K562 (cell line): ENCODE results near the gene SHANK1. TPM values are rescaled to one million over a fixed set of nuclear protein-coding genes. Genes with fewer than 3 reads are reported as not detected.

Source experiments
- ATAC-seq: fragments of 200-7000 bp; cut with Tn5 transposase; 3 replicates; pipeline ENCODE4 v1.9.1; 2020; ENCODE audit warnings: moderate library complexity
- BruUV-seq: library from RNA; stranded (reverse); fragments of 400-500 nt; replicated peaks from 2 replicates; lab custom pipeline; 2021; lab: Mats Ljungman, UMichigan
- CTCF ChIA-PET: fragments of 300-600 bp; formaldehyde crosslinking; extraction: SDS; loops from one replicate; lab custom pipeline; 2021; ENCODE audit warnings: low intra/inter-chr PET ratio; lab: Yijun Ruan, JAX
- POLR2A ChIA-PET: fragments of 300-600, 350-650 bp; sonication (Branson Sonifier 250); formaldehyde crosslinking; extraction: SDS; loops from one replicate; lab custom pipeline; 2021; ENCODE audit warnings: antibody characterized with exemption, inconsistent platforms; lab: Yijun Ruan, JAX
- DNase-seq, 4 experiments: peaks; one replicate each; pipeline versions ENCODE4 v3.0.0 to v3.0.0-alpha.2; 2011 to 2018; ENCODE audit warnings: low spot score in 3 of 4, mixed read lengths in 3 of 4; ENCODE audit errors: extremely low read depth in 1 of 4
- FAIRE-seq: peaks from 2 replicates; lab custom pipeline; 2011; peaks lifted over from hg19 to GRCh38; lab: Jason Lieb, UNC
- H2AFZ ChIP-seq: 2 replicates; pipeline ENCODE4 v1.6.0; 2011; ENCODE audit warnings: low read depth, low read length, control low read depth, inconsistent platforms
- H3K27ac ChIP-seq: fragments of 200-600 bp; 3 replicates; pipeline ENCODE4 v1.8.0; 2011; ENCODE audit warnings: low read depth, mild to moderate bottlenecking, control low read depth, inconsistent platforms, low read length, moderate library complexity, mixed read lengths; ENCODE audit errors: extremely low read depth
- H3K27me3 ChIP-seq, 2 experiments: fragments of 300-600 bp in 1 of 2; 2 replicates in 1 of 2; 3 replicates in 1 of 2; pipeline versions ENCODE4 v1.6.0 to v1.8.0; 2011; ENCODE audit warnings: inconsistent platforms in 2 of 2, low read length in 2 of 2, mild to moderate bottlenecking in 1 of 2, mixed read lengths in 1 of 2, moderate library complexity in 1 of 2; ENCODE audit not compliant: control insufficient read depth in 2 of 2, insufficient read depth in 2 of 2
- H3K36me3 ChIP-seq: fragments of 300-600 bp; 3 replicates; pipeline ENCODE4 v1.8.0; 2011; ENCODE audit warnings: mild to moderate bottlenecking, low read length, inconsistent platforms; ENCODE audit not compliant: control insufficient read depth, insufficient read depth
- H3K4me1 ChIP-seq, 2 experiments: fragments of 200-600 bp in 1 of 2; replicated peaks in 1 of 2; 2 replicates in 1 of 2; 3 replicates in 1 of 2; pipeline versions ENCODE4 v1.5.1 to v1.8.0; 2011; ENCODE audit warnings: inconsistent platforms in 2 of 2, low read length in 2 of 2, mild to moderate bottlenecking in 1 of 2, mixed read lengths in 1 of 2, moderate library complexity in 1 of 2; ENCODE audit not compliant: control insufficient read depth in 2 of 2, insufficient read depth in 2 of 2
- H3K4me2 ChIP-seq: 2 replicates; pipeline ENCODE4 v1.6.1; 2011; ENCODE audit warnings: low read length, control low read depth, inconsistent platforms, mixed read lengths; ENCODE audit not compliant: insufficient read depth
- H3K4me3 ChIP-seq: fragments of 200-600 bp; sonication (generic), shearing (Covaris generic); 2 replicates; pipeline ENCODE4 v1.5.1; 2016; ENCODE audit warnings: control low read depth, inconsistent platforms
- H3K79me2 ChIP-seq: fragments of 200-600 bp; 3 replicates; pipeline ENCODE4 v1.8.0; 2011; ENCODE audit warnings: low read length, inconsistent platforms; ENCODE audit not compliant: control insufficient read depth, insufficient read depth
- H3K9ac ChIP-seq, 2 experiments: 2 replicates each; pipeline versions ENCODE4 v1.6.0 to v1.6.1; 2011; ENCODE audit warnings: low read depth in 2 of 2, low read length in 2 of 2, control low read depth in 1 of 2, inconsistent platforms in 1 of 2, mild to moderate bottlenecking in 1 of 2, mixed read lengths in 1 of 2; ENCODE audit not compliant: insufficient read depth in 1 of 2
- H3K9me1 ChIP-seq: one replicate; pipeline ENCODE4 v1.6.0; 2011; ENCODE audit warnings: inconsistent platforms, mild to moderate bottlenecking, low read length, moderate library complexity; ENCODE audit not compliant: control insufficient read depth, insufficient read depth
- H3K9me3 ChIP-seq: replicated peaks from 2 replicates; pipeline ENCODE4 v1.5.1; 2011; ENCODE audit warnings: low read depth, low read length, inconsistent platforms; ENCODE audit not compliant: control insufficient read depth, insufficient read depth
- H4K20me1 ChIP-seq: replicated peaks from 2 replicates; pipeline ENCODE4 v1.6.1; 2011; ENCODE audit warnings: low read length, inconsistent platforms, mixed read lengths; ENCODE audit not compliant: control insufficient read depth, insufficient read depth
- ETV1 ChIP-seq: fragments of 450-650 bp; conservative IDR thresholded peaks from 2 replicates; pipeline ENCODE4 v1.6.1; 2016; ENCODE audit warnings: missing genetic modification characterization, control low read depth, low read depth, missing compliant biosample characterization
- HDAC2 ChIP-seq: fragments of 450-650 bp; IDR thresholded peaks from 2 replicates; pipeline ENCODE4 v1.6.1; 2016; ENCODE audit warnings: mild to moderate bottlenecking
- KLF16 ChIP-seq: IDR thresholded peaks from 2 replicates; pipeline ENCODE4 v1.6.1; 2016; ENCODE audit warnings: antibody characterized with exemption
- MLLT1 ChIP-seq, 2 experiments: fragments of 450-650 bp; IDR thresholded peaks; 2 replicates each; pipeline ENCODE4 v1.6.1; 2016
- SMAD4 ChIP-seq: fragments of 250-450 bp; sonication (Bioruptor Pico); conservative IDR thresholded peaks from 2 replicates; pipeline ENCODE4 v1.8.0; 2021; ENCODE audit warnings: inconsistent platforms, mild to moderate bottlenecking, moderate library complexity
- TSC22D4 ChIP-seq: fragments of 450-650 bp; IDR thresholded peaks from 2 replicates; pipeline ENCODE4 v1.6.1; 2016; ENCODE audit warnings: missing genetic modification characterization, missing biosample characterization, control low read depth
- ZNF57 ChIP-seq: fragments of 450-650 bp; formaldehyde crosslinking; IDR thresholded peaks from 2 replicates; pipeline ENCODE4 v1.4.0; 2020; ENCODE audit warnings: mild to moderate bottlenecking, moderate library complexity
- WGBS: fragments of 100-300 bp; shearing (Covaris generic); methylation state at CpG from one replicate; pipeline ENCODE4 v1.1.6; 2016; ENCODE audit warnings: low coverage, mixed read lengths; ENCODE audit not compliant: insufficient coverage; ENCODE audit errors: missing lambda C conversion rate; 5-methylcytosine and 5-hydroxymethylcytosine counted together
- in situ Hi-C: fragments of 300-500 bp; cut with MboI; formaldehyde crosslinking; loops from 4 replicates; pipeline ENCODE4 v1.15.0; 2018; ENCODE audit warnings: inconsistent platforms, mixed read lengths
- intact Hi-C: fragments of 100-400 bp; cut with micrococcal nuclease; formaldehyde crosslinking; loops from 2 replicates; pipeline ENCODE4 v1.14.2; 2022
- polyA plus RNA-seq, 8 experiments: library from polyadenylated mRNA; depleted of rRNA in 4 of 8; stranded (reverse) in 5 of 8; unstranded in 3 of 8; fragments of >200 nt; fragmentation: Nextera tagmentation in 2 of 8; fragmentation: Illumina TruSeq in 1 of 8; extraction: Ambion mirVana in 2 of 8; extraction: Trizol in 1 of 8; gene quantifications; 2 replicates each; pipeline versions ENCODE4 v1.2.1 to v1.2.3, GENCODE V29; 2011 to 2014; ENCODE audit warnings: inconsistent platforms in 1 of 8, missing spikeins in 1 of 8
- total RNA-seq, 7 experiments: library from RNA; depleted of rRNA in 6 of 7; stranded (reverse); fragments of >200 nt in 6 of 7; fragmentation: Illumina TruSeq in 2 of 7; extraction: Trizol in 2 of 7; gene quantifications; 2 replicates each; pipeline versions ENCODE4 v1.2.1 to v1.2.3, GENCODE V29; 2011 to 2021; ENCODE audit warnings: low replicate concordance in 1 of 7
- TF ChIP-seq, protein P1 (sequence below): sonication (generic); formaldehyde crosslinking; IDR thresholded peaks from 2 replicates; pipeline ENCODE4 v1.8.1; 2023; ENCODE audit warnings: mild to moderate bottlenecking, missing genetic modification reagents
- TF ChIP-seq, protein P2 (sequence below), 2 experiments: IDR thresholded peaks; 2 replicates each; pipeline ENCODE4 v1.6.1; 2011; ENCODE audit warnings: borderline replicate concordance in 1 of 2, control low read depth in 1 of 2, low read depth in 1 of 2, low read length in 1 of 2, mild to moderate bottlenecking in 1 of 2, mixed read lengths in 1 of 2, moderate library complexity in 1 of 2; ENCODE audit not compliant: insufficient read depth in 1 of 2, insufficient read length in 1 of 2, poor library complexity in 1 of 2, severe bottlenecking in 1 of 2; ENCODE audit errors: extremely low read depth in 1 of 2
- TF ChIP-seq, protein P3 (sequence below): fragments of 450-650 bp; IDR thresholded peaks from 2 replicates; pipeline ENCODE4 v1.6.1; 2017; ENCODE audit warnings: antibody characterized with exemption, mild to moderate bottlenecking

SHANK1 gene
- total and polyA plus RNA-seq, 9 of the 15 experiments (the other 6 are each of a cell fraction or from before 2014, with no cell fraction given) = 0.33 to 1.3 (median 0.55) TPM; not detected in 2

GRCh38 chr19:50736338-50736737, 16.7 kb upstream of the SHANK1 start (continued):
- TF ChIP-seq MLLT1 (IDR thresholded peaks at IDR 0.05) = 0 out of 4 replicates have a peak, but pooled peaks of 1 of the 2 experiments have one; percentile 22
- no peak for TF ChIP-seq ZNF57

GRCh38 chr19:50735869-50736268, 16.3 kb upstream of the SHANK1 start:
- peak overlapping the region; percentile 53 for H3K27ac ChIP-seq
- TF ChIP-seq HDAC2 (0 out of 2 replicates have a peak, but pooled peaks have one; percentile 15), KLF16 (no peak), ETV1 (tag) (peak; percentile 59; the same call in 1 of the 2 replicates), SMAD4 (0 out of 2 replicates have a peak, but pooled peaks have one; percentile 45), TSC22D4 (no peak)
- TF ChIP-seq, protein P1, sequence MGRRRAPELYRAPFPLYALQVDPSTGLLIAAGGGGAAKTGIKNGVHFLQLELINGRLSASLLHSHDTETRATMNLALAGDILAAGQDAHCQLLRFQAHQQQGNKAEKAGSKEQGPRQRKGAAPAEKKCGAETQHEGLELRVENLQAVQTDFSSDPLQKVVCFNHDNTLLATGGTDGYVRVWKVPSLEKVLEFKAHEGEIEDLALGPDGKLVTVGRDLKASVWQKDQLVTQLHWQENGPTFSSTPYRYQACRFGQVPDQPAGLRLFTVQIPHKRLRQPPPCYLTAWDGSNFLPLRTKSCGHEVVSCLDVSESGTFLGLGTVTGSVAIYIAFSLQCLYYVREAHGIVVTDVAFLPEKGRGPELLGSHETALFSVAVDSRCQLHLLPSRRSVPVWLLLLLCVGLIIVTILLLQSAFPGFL = peak; percentile 23; the same call in 1 of the 2 replicates
- TF ChIP-seq, protein P2, sequence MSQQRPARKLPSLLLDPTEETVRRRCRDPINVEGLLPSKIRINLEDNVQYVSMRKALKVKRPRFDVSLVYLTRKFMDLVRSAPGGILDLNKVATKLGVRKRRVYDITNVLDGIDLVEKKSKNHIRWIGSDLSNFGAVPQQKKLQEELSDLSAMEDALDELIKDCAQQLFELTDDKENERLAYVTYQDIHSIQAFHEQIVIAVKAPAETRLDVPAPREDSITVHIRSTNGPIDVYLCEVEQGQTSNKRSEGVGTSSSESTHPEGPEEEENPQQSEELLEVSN (IDR thresholded peaks at IDR 0.05; ENCODE audit: borderline replicate concordance in 1 of 2, extremely low read depth in 1 of 2, insufficient read depth in 1 of 2, insufficient read length in 1 of 2, low read depth in 1 of 2, low read length in 1 of 2, poor library complexity in 1 of 2, severe bottlenecking in 1 of 2) = peak in 1 of 2 experiments; percentile 11
- TF ChIP-seq, protein P3, sequence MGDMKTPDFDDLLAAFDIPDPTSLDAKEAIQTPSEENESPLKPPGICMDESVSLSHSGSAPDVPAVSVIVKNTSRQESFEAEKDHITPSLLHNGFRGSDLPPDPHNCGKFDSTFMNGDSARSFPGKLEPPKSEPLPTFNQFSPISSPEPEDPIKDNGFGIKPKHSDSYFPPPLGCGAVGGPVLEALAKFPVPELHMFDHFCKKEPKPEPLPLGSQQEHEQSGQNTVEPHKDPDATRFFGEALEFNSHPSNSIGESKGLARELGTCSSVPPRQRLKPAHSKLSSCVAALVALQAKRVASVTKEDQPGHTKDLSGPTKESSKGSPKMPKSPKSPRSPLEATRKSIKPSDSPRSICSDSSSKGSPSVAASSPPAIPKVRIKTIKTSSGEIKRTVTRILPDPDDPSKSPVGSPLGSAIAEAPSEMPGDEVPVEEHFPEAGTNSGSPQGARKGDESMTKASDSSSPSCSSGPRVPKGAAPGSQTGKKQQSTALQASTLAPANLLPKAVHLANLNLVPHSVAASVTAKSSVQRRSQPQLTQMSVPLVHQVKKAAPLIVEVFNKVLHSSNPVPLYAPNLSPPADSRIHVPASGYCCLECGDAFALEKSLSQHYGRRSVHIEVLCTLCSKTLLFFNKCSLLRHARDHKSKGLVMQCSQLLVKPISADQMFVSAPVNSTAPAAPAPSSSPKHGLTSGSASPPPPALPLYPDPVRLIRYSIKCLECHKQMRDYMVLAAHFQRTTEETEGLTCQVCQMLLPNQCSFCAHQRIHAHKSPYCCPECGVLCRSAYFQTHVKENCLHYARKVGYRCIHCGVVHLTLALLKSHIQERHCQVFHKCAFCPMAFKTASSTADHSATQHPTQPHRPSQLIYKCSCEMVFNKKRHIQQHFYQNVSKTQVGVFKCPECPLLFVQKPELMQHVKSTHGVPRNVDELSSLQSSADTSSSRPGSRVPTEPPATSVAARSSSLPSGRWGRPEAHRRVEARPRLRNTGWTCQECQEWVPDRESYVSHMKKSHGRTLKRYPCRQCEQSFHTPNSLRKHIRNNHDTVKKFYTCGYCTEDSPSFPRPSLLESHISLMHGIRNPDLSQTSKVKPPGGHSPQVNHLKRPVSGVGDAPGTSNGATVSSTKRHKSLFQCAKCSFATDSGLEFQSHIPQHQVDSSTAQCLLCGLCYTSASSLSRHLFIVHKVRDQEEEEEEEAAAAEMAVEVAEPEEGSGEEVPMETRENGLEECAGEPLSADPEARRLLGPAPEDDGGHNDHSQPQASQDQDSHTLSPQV = peak; percentile 67

More at GRCh38 chr19:50735869-50736268, 16.3 kb upstream of the SHANK1 start:
- Histone ChIP-seq H3K27me3 (no peaks in the 10 kb centered on the region), H3K4me1 (peaks cover 25 to 39% of the 10 kb centered on the region in 2 experiments), H3K79me2 (no peaks in the 10 kb centered on the region), H3K9me1 (no peaks in the 10 kb centered on the region), H3K9me3 (no peaks in the 10 kb centered on the region), H3K4me3 (no peak overlapping the region), H2AFZ (peak overlapping the region; percentile 95), H4K20me1 (no peaks in the 10 kb centered on the region), H3K9ac (peak overlapping the region; percentile 57 to 75; a peak in 3 of 4 replicates), H3K4me2 (peak overlapping the region; percentile 45), H3K36me3 (no peaks in the 10 kb centered on the region)
- ChIA-PET POLR2A (interaction anchor here (0.6 to 1.3 kb wide), 3 partner anchors 10 to 66 kb away, joined by 3 read pairs; no protein-coding TSS in a partner anchor), CTCF (no interaction called here)
- FAIRE-seq = peak; percentile 6
- BruUV-seq = no TSS peak
- intact Hi-C loops (no loop called here), in situ Hi-C loops (no loop called here)
- ATAC-seq = no peak; the same call in 2 of the 3 replicates
- 13% methylated on average over 7 of the region's 7 CpGs for WGBS
- DNase-seq = peak in 1 of 4 experiments; percentile 23
